ENCODE data around the gene NDUFB8.
"Not testable (repeated sequence)": the region's sequence is repeated elsewhere in the genome, so short reads cannot be mapped to it uniquely, and the experiment has no call there.

NDUFB8 gene

DNA sequence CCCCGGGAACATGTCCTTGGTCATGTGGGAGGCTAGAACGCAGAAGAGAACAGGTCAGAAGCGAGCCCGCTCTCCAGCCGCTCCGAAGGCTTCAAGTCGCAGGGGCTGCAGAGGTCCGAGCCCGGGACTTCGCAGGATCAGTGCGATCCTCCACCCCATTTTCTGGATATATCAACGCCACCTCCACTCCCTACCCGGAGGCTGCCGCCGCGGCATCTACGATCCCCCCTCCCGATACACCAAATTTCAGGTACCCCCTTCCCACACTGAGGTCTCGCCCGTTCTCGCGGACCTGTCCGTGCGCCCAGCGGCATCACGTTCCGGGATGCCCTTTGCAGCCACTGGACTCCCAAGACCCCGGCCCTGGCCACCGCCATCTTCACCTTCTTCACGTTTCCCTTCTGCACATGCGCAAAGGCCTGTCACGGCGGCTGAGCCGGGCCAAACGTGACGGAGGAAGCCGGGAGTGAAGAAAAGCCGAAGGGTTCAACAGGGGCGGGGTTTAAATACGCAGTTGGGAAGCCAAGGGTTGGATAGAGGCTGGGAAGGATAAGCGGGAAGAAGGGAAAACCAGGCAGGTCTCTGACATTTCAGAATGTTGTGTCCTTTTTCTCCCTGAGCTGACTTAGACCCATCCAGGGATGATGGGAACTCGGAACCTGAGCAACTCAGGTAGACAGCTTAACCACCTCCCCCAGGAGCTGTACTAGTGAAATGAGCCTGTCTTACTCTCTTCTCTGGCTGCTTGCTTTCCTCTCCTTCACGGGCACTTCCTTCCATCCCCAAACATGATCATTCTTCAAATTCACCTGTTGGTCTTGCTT, at the start of gene NDUFB8:
NDUFB8 (minus strand) TSS at position 397 of the 824 bp plus-strand sequence; CDS start at position 377, 20 bp downstream.
- DNase-seq = peak; percentile 87

GRCh38 chr10:100576282-100576635, 46.6 kb upstream of the NDUFB8 start:
- DNase-seq = no peak

DNA sequence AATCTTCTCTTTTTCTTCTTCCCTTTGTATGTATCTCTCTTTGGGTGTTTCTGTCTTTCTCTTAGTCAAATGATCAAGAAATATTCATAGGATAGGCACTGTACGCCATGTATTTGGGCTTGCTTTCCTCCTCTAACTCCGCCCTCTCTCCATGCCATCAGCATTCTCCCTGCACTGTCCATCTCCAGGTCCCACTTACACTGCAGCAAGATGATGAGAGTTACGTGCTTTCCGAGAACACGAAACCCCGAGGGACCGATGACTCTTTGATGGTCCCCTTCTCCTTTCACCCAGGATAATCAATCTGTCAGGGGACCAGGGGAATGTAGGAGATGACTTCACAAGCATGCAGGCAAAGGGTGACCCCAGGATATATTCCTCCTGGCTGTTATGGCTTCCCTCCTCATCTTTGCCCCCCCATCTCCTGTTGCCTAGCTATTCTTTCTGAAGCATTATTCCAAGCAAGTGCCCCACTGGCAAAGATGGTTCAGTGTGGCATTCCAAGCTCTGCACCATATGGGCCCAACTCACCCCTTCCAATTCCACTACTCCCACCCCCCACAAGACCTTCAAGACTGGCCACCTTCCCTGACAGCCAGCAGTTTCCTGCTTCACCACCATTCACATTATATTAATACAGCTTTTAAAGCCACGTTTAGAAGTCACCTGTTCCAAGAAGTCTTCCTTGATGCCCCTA, 46.1 kb upstream of the NDUFB8 start:
- no peak for DNase-seq

DNA sequence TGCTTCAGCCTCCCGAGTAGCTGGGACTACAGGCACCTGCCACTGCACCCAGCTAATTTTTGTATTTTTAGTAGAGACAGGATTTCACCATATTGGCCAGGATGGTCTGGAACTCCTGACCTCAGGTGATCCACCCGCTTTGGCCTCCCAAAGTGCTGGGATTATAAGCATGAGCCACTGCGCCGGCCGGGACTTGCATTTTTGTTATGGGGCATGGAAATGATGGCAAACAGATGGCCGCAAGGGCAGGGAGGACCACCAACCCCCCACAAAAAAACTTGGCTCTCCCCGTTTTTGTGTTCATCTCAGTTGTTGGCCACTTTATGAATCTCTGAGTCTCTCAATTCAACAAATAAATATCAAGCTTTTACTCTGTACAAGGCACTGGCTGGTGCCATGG, 45.5 kb upstream of the NDUFB8 start:
- not testable (repeated sequence) for DNase-seq

- DNase-seq = no peak
Measured at GRCh38 chr10:100571084-100571856, 41.6 kb upstream of the NDUFB8 start.

DNA sequence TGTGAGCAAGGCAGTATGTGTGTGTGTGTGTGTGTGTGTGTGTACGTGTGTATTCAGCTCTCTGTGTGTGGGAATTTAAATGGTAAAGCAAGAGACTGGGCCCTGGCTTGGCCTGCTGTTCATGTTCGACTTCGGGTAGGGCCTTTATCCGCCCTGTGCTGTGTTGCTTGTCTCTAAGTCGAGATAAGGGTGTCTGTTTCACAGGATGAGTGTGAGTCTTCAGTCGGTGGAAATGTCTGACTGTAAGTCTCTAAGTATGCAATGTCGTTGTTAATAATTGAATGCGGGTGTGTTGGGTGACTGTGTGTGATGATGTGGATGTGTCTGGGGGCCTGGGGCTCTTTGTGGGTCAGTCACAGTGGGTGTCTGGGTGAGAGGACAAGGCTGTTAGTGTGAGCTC, 40.8 kb upstream of the NDUFB8 start:
- no peak for DNase-seq

DNA sequence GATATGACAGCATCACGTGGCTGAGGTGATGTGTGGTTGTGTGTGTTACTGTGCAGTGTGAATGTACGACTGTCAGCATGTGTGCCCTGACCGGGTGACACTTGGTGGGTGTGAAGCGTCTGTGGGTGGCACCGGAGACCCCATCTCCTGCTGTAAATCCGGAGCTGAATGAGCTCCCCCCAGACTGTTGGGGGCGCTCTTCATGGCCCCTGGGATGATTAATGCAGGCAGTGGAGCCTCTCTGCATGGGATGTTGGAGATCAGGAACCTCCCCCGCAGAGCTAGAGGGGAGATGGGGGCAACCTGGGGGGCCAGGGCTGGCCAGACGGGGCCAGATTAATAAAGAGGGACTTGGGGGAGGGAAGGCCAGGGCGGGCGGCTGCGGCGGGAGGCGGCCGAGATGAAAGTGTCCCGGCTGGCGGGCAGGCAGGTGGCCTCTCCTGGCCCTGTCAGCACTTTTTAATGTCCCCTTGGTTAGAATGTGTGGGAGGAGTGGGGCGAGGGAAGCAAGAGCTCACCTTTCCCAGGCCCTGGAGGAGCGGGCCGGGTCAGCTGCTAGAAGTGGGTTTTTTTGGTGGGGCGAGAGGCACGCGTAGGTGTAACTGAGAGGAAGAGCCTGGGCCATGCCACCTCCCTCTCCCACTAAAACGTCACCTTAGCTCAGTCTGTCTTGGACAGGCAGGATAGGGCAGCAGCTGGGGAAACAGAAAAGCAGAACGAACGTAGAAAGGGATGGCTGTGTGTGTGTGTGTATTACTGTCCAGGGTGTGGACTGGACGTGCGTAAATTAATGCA, 40.2 kb upstream of the NDUFB8 start:
- DNase-seq = no peak

DNA sequence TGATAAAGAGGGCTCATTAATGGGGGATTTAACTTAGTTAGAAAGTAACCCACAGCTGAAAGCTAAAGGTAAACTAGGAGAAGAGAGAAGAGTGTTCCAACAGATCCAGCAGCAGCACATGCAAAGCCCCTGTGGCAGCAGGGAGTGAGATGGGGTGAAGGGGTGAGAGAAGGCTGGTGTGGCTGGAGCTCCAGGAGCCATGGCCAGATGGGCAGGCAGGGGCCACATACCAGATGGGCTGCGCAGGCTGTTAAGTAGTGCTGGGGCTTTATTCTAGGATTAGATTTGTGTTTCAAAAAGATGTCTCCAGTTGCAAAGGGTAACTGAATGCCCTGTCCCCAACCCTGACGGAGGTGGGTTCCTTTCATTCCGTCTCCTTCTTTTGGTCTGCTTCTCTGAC, 39.2 kb upstream of the NDUFB8 start:
- no peak for DNase-seq

DNA sequence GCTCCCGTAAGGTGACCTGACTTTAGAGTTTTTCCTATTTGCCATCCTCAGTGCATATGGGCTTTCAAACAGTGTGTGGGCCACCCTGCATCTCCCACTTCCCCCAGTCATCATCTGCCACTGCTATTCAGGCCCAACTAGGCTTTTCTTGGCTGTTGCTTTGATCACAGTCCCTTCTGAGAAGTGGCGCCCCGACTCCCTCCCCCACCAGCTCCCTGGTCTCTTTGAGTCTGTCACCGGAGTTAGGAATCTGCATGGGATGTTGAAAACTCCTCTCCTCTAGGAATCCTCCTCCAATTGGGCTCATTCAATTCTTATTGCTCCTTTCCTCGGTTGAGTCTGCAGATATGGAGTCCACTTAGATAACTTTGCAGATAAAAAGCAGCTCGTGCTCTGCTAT, 38.2 kb upstream of the NDUFB8 start:
- DNase-seq = no peak

DNA sequence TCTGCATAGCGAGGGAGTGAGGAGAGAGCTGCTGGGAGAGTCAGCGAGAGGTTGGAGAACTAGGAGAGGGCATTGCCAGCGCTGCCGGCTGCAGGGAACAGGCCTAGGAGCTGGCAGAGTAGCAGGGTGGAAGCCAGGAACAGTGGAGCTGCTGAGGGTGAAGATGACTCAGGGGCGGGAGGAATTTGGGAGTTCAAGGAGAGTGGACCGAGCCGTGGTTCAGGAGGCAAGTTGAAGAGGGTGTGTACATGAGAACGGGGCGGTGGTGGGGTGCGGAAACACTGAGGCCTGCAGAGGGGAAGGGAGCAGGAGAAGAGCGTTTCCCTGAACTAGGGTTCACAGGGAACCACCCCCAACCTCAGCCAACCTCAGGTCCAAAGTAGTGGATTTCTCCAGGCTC, 37.6 kb upstream of the NDUFB8 start:
- DNase-seq = no peak

GRCh38 chr10:100566561-100566960, 36.9 kb upstream of the NDUFB8 start:
- DNase-seq = no peak

GRCh38 chr10:100565206-100565985, 35.7 kb upstream of the NDUFB8 start:
- DNase-seq = no peak

DNA sequence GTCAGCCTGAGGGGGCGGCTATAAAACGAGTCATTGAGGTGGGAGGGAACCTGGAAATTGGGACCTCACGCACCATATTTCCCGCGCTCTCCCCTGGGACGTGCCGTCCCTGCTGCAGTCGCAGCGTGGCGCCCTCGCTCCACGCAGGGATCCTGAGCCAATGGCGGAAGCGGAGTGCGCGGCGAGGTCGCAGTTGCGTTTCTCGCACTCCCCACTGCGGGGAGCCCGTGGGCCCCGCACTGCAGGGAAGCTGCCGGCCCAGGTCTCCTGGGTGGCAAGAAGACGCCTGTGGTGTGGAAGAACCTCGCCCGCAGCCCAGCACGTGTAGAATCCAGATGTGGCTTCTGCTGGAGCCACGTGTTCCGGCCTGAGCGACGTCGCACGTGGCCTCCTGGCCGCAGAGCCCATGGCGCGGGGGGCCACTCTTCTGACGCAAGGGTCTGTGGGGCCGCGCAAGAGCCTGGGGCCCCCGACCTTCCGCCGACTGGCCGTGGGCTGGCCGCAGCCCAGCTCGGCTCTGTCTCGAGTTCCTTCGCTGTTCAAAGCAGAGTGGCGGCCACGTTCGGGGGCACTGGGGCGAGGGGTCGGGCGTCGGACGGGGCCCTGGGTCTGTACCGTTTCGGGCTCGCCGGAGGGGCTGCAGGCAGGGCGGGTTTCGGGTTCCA, 32.5 kb upstream of the NDUFB8 start:
- peak; percentile 76 for DNase-seq

GRCh38 chr10:100561005-100561404, 31.3 kb upstream of the NDUFB8 start:
- no peak for DNase-seq

DNA sequence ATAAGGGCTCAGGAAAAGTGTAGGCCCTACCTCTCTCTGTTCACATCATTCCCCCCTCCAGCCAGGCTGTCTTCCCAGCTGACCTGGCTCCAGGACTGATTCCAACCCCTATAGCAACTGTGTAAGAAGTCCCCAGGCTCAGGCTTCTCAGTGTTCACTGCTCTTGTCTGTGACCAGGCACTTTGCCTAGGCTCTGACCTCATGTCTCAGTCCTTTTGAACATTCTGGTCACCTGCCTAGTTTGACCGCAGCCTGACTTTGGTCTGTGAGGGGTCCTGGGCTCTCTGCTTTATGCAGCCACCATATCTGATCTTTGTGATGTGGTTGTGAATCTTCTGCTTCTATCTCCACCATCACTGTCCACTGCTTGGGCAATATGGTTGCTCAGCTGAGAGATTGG, 30.6 kb upstream of the NDUFB8 start:
- DNase-seq = no peak

DNA sequence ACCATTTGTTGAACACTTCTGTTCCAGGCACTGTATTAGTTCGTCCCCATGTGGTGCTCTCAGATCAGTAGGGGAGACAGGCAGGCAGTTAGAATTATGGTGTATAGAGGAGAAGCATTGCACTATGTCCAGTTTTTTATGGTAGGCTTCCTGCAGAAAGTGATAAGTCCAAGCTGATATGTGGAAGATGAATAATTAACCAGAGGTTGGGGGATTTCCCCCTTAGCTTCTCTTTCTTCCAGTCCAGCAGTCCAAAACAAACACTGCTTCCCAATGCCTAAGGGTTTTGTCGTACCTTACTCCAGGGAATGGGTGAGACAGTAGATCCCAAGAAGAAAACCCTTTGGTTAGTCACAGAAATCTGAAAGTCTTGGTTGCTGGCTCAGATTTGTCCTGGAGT, 25.2 kb upstream of the NDUFB8 start:
- DNase-seq = no peak

DNA sequence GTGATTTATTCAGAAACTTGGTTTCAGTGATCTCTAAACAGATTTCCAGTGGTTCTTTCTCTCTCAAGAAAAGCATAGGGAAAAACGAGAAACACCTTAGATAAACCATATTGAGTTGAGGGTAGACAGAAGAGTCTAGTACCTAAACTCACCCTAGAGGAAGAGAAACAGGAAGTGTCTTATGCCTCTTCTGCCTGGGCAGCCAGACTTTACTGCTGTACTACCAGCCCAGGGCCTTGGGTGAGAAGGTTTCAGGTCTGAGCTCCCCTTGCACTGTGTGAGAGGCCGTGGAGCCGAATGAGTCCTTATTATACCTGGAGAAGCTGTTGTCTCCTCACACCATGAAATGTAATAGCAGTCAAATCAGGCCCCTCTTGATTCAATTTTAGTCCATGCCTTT, 24.3 kb upstream of the NDUFB8 start:
- no peak for DNase-seq

- no peak for DNase-seq
Measured at GRCh38 chr10:100551738-100552137, 22.1 kb upstream of the NDUFB8 start.

DNA sequence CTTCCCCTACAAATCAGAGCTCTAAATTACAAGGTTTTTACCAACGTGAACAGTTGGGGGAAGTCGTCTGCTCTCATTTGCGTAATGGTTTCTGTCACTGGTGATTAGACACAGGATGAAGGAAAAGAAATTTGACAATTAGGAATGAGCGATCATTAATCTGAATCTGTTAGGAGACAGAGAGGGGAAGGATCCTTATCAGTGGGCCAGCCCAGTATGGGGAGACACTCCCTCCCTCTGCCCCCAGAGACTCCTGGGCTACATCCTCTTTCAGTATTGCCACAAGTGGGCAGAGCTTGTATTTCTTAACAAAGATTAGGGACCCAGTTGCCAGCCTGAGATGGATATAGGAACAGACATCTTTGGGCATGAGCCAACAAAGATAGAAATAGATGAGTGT, 21.5 kb upstream of the NDUFB8 start:
- DNase-seq = no peak

GRCh38 chr10:100544950-100545349, 15.3 kb upstream of the NDUFB8 start:
- no peak for DNase-seq

GRCh38 chr10:100537475-100537874, 7.8 kb upstream of the NDUFB8 start:
- no peak for DNase-seq

Data from CD4-positive, alpha-beta T cell treated with Interleukin-15 for 1 hour (primary cell).